Measurements from ENCODE around the gene IRS1. TPM values are rescaled to one million over a fixed set of nuclear protein-coding genes. Genes with fewer than 3 reads are reported as not detected.

The IRS1 gene
- total RNA-seq, 1 donor from 2014 or later = 13.9 TPM

GRCh38 chr2:226791056-226791486, 8.5 kb downstream of the IRS1 start:
- peak; percentile 72 for DNase-seq

GRCh38 chr2:226790431-226790830, 9.2 kb downstream of the IRS1 start:
- no peak for DNase-seq

GRCh38 chr2:226790011-226790410, 9.6 kb downstream of the IRS1 start:
- no peak for DNase-seq

GRCh38 chr2:226788881-226789490, 10.6 kb downstream of the IRS1 start:
- DNase-seq = no peak

- no peak for DNase-seq
Observed at GRCh38 chr2:226788064-226788463, 11.6 kb downstream of the IRS1 start.

- DNase-seq = no peak
Observed at GRCh38 chr2:226783885-226784284, 15.7 kb downstream of the IRS1 start.

- DNase-seq = no peak
Observed at GRCh38 chr2:226782092-226782713, 17.4 kb downstream of the IRS1 start.

GRCh38 chr2:226780431-226780830, 19.2 kb downstream of the IRS1 start:
- DNase-seq = no peak

- DNase-seq = no peak
Observed at GRCh38 chr2:226777611-226778010, 22.0 kb downstream of the IRS1 start.

- DNase-seq = no peak
Observed at GRCh38 chr2:226776104-226776503, 23.5 kb downstream of the IRS1 start.

GRCh38 chr2:226775032-226775509, 24.5 kb downstream of the IRS1 start:
- DNase-seq = no peak

GRCh38 chr2:226773291-226773690, 26.3 kb downstream of the IRS1 start:
- no peak for DNase-seq

GRCh38 chr2:226772389-226773179, 27.0 kb downstream of the IRS1 start:
- DNase-seq = no peak

GRCh38 chr2:226771067-226771466, 28.6 kb downstream of the IRS1 start:
- no peak for DNase-seq

GRCh38 chr2:226767056-226767813, 32.4 kb downstream of the IRS1 start:
- no peak for DNase-seq

GRCh38 chr2:226766352-226767055, 33.1 kb downstream of the IRS1 start:
- DNase-seq = no peak

- no peak for DNase-seq
Observed at GRCh38 chr2:226763320-226763719, 36.3 kb downstream of the IRS1 start.

GRCh38 chr2:226761195-226761583, 38.4 kb downstream of the IRS1 start:
- no peak for DNase-seq

GRCh38 chr2:226760412-226761194, 39.0 kb downstream of the IRS1 start:
- no peak for DNase-seq

- DNase-seq = no peak
Observed at GRCh38 chr2:226759768-226760167, 39.9 kb downstream of the IRS1 start.
